H9 (cell line): ENCODE data around the gene CDC42EP5. TPM values are rescaled to one million over a fixed set of nuclear protein-coding genes. Genes with fewer than 3 reads are reported as not detected.

Source experiments
- DNase-seq: peaks from one replicate; pipeline ENCODE4 v3.0.0-alpha.2; 2017
- H2AFZ ChIP-seq: one replicate; pipeline ENCODE4 v1.6.1; 2013; ENCODE audit warnings: mild to moderate bottlenecking, low read length, control low read depth, moderate library complexity
- H2AK5ac ChIP-seq: 2 replicates; pipeline ENCODE4 v1.6.1; 2013; ENCODE audit warnings: low read length, control low read depth, mixed read lengths; ENCODE audit not compliant: insufficient read length
- H2BK120ac ChIP-seq: one replicate; pipeline ENCODE4 v1.6.1; 2013; ENCODE audit warnings: low read depth, mild to moderate bottlenecking, low read length, control low read depth, inconsistent platforms; ENCODE audit not compliant: poor library complexity, severe bottlenecking
- H2BK12ac ChIP-seq: 2 replicates; pipeline ENCODE4 v1.6.1; 2013; ENCODE audit warnings: low read length, control low read depth, mixed read lengths, low read depth; ENCODE audit not compliant: insufficient read length
- H2BK15ac ChIP-seq: 2 replicates; pipeline ENCODE4 v1.6.1; 2013; ENCODE audit warnings: low read depth, low read length, control low read depth
- H2BK20ac ChIP-seq: one replicate; pipeline ENCODE4 v1.6.1; 2013; ENCODE audit warnings: low read depth, mild to moderate bottlenecking, low read length, control low read depth, inconsistent platforms; ENCODE audit not compliant: poor library complexity, severe bottlenecking
- H2BK5ac ChIP-seq: 2 replicates; pipeline ENCODE4 v1.6.1; 2013; ENCODE audit warnings: low read length, control low read depth, mixed read lengths; ENCODE audit not compliant: insufficient read length
- H3K14ac ChIP-seq: 2 replicates; pipeline ENCODE4 v1.6.1; 2013; ENCODE audit warnings: low read length, control low read depth; ENCODE audit not compliant: insufficient read depth
- H3K18ac ChIP-seq: 2 replicates; pipeline ENCODE4 v1.6.1; 2013; ENCODE audit warnings: low read depth, mild to moderate bottlenecking, mixed read lengths, low read length, control low read depth; ENCODE audit not compliant: insufficient read length
- H3K23ac ChIP-seq: 2 replicates; pipeline ENCODE4 v1.6.1; 2013; ENCODE audit warnings: low read length, control low read depth, mixed read lengths, low read depth; ENCODE audit not compliant: insufficient read length
- H3K23me2 ChIP-seq: 2 replicates; pipeline ENCODE4 v1.6.1; 2013; ENCODE audit warnings: low read depth, mild to moderate bottlenecking, mixed read lengths, low read length, control low read depth; ENCODE audit not compliant: insufficient read length, poor library complexity, severe bottlenecking
- H3K27ac ChIP-seq: 2 replicates; pipeline ENCODE4 v1.5.1; 2013; ENCODE audit warnings: low read length, control low read depth, mixed read lengths, low read depth; ENCODE audit not compliant: insufficient read length
- H3K27me3 ChIP-seq: 2 replicates; pipeline ENCODE4 v1.6.1; 2013; ENCODE audit warnings: low read length, control low read depth, inconsistent platforms; ENCODE audit not compliant: insufficient read depth
- H3K4ac ChIP-seq: 2 replicates; pipeline ENCODE4 v1.6.1; 2013; ENCODE audit warnings: low read depth, mild to moderate bottlenecking, control low read depth, inconsistent platforms, low read length, moderate library complexity
- H3K4me1 ChIP-seq: 2 replicates; pipeline ENCODE4 v1.6.1; 2013; ENCODE audit warnings: low read length, control low read depth, inconsistent platforms; ENCODE audit not compliant: insufficient read depth
- H3K4me2 ChIP-seq: 2 replicates; pipeline ENCODE4 v1.6.1; 2013; ENCODE audit warnings: low read length, control low read depth, mixed read lengths; ENCODE audit not compliant: insufficient read length, insufficient read depth
- H3K56ac ChIP-seq: 2 replicates; pipeline ENCODE4 v1.6.1; 2013; ENCODE audit warnings: low read depth, mild to moderate bottlenecking, mixed read lengths, low read length, control low read depth; ENCODE audit not compliant: insufficient read length
- H3K79me1 ChIP-seq: 2 replicates; pipeline ENCODE4 v1.6.1; 2013; ENCODE audit warnings: low read depth, mild to moderate bottlenecking, moderate library complexity, low read length, control low read depth, inconsistent platforms; ENCODE audit not compliant: insufficient read depth, poor library complexity, severe bottlenecking
- H3K79me2 ChIP-seq: 2 replicates; pipeline ENCODE4 v1.6.1; 2013; ENCODE audit warnings: low read length, control low read depth, inconsistent platforms; ENCODE audit not compliant: insufficient read depth
- H3K9ac ChIP-seq: 2 replicates; pipeline ENCODE4 v1.6.1; 2013; ENCODE audit warnings: low read length, control low read depth, mixed read lengths; ENCODE audit not compliant: insufficient read length; ENCODE audit errors: extremely low read depth
- H3K9me3 ChIP-seq: one replicate; pipeline ENCODE4 v1.6.1; 2013; ENCODE audit warnings: low read depth, low read length, inconsistent platforms; ENCODE audit not compliant: control insufficient read depth
- H3T11ph ChIP-seq: one replicate; pipeline ENCODE4 v1.6.1; 2013; ENCODE audit warnings: mild to moderate bottlenecking, low read length, control low read depth, inconsistent platforms
- H4K20me1 ChIP-seq: one replicate; pipeline ENCODE4 v1.6.1; 2013; ENCODE audit not compliant: control insufficient read depth, insufficient read length, insufficient read depth
- H4K5ac ChIP-seq: 2 replicates; pipeline ENCODE4 v1.6.1; 2013; ENCODE audit warnings: low read depth, mild to moderate bottlenecking, mixed read lengths, low read length, control low read depth; ENCODE audit not compliant: insufficient read length
- H4K8ac ChIP-seq: replicated peaks from 2 replicates; pipeline ENCODE4 v1.6.1; 2013; ENCODE audit warnings: low read length, control low read depth, mixed read lengths, low read depth; ENCODE audit not compliant: insufficient read length
- H4K91ac ChIP-seq: 2 replicates; pipeline ENCODE4 v1.6.1; 2013; ENCODE audit warnings: low read depth, mild to moderate bottlenecking, moderate library complexity, mixed read lengths, low read length, control low read depth; ENCODE audit not compliant: insufficient read length
- H3K27ac Mint-ChIP-seq, 3 experiments: 2 replicates in 2 of 3; 3 replicates in 1 of 3; pipeline ENCODE4 v1.8.0; 2020 to 2021; ENCODE audit warnings: mixed read lengths in 3 of 3, mild to moderate bottlenecking in 1 of 3, moderate library complexity in 1 of 3
- H3K27me3 Mint-ChIP-seq: 2 replicates; pipeline ENCODE4 v1.8.0; 2021; ENCODE audit warnings: low read depth, mild to moderate bottlenecking, moderate library complexity, mixed read lengths
- H3K36me3 Mint-ChIP-seq, 3 experiments: 2 replicates in 2 of 3; 3 replicates in 1 of 3; pipeline ENCODE4 v1.8.0; 2020 to 2021; ENCODE audit warnings: low read depth in 3 of 3, mixed read lengths in 3 of 3; ENCODE audit not compliant: insufficient read depth in 1 of 3
- H3K4me1 Mint-ChIP-seq, 2 experiments: 2 replicates each; pipeline ENCODE4 v1.8.0; 2020; ENCODE audit warnings: mixed read lengths in 2 of 2
- H3K4me3 Mint-ChIP-seq, 2 experiments: 2 replicates in 1 of 2; 3 replicates in 1 of 2; pipeline ENCODE4 v1.8.0; 2020 to 2021; ENCODE audit warnings: mild to moderate bottlenecking in 2 of 2, mixed read lengths in 2 of 2, moderate library complexity in 1 of 2
- H3K9me3 Mint-ChIP-seq, 2 experiments: 2 replicates in 1 of 2; 3 replicates in 1 of 2; pipeline ENCODE4 v1.8.0; 2020; ENCODE audit warnings: mild to moderate bottlenecking in 2 of 2, mixed read lengths in 2 of 2, moderate library complexity in 1 of 2
- CTCF ChIP-seq: fragments of 200-600 bp; sonication (generic); conservative IDR thresholded peaks from 3 replicates; pipeline ENCODE4 v1.8.0; 2021; ENCODE audit warnings: antibody characterized with exemption, mild to moderate bottlenecking
- WGBS: extraction: QIAGEN DNeasy Blood & Tissue Kit; methylation state at CpG from one replicate; pipeline ENCODE4 v1.1.7; 2013; ENCODE audit warnings: missing lambda C conversion rate, low lambda C conversion rate, mixed read lengths; ENCODE audit not compliant: insufficient read length; ENCODE audit errors: extremely low coverage; 5-methylcytosine and 5-hydroxymethylcytosine counted together
- total RNA-seq: library from RNA; stranded (reverse); gene quantifications from 2 replicates; pipeline ENCODE4 v1.2.1, GENCODE V29; 2021

CDC42EP5 gene
- total RNA-seq, 1 experiment from 2014 or later: 1.6 TPM

- no peak overlapping the region for H3K56ac ChIP-seq
- no peak overlapping the region for H2AFZ ChIP-seq
- peaks cover 16 to 28% of the 10 kb centered on the region in 2 experiments for H3K4me1 Mint-ChIP-seq
- no peak overlapping the region for H3K23ac ChIP-seq
- peaks cover 9% of the 10 kb centered on the region for H3K23me2 ChIP-seq
- H3K4me1 ChIP-seq: peaks cover 2% of the 10 kb centered on the region; the same call in 1 of the 2 replicates
- DNase-seq: no peak
- peak overlapping the region; percentile 36; the same call in 1 of the 2 replicates for H3K14ac ChIP-seq
- peaks cover 10% of the 10 kb centered on the region for H3K79me1 ChIP-seq
- peaks cover 4 to 10% of the 10 kb centered on the region in 2 experiments; a peak in 2 of 5 replicates for H3K9me3 Mint-ChIP-seq
- H3T11ph ChIP-seq: no peak overlapping the region
- no peak overlapping the region for H2BK15ac ChIP-seq
- H3K9me3 ChIP-seq: no peaks in the 10 kb centered on the region
- H3K4me2 ChIP-seq: peak overlapping the region; percentile 93
- H2BK12ac ChIP-seq: no peak overlapping the region
- no peak overlapping the region for H4K8ac ChIP-seq
- H3K18ac ChIP-seq: no peak overlapping the region
- no CpG with 5 or more reads among the region's 21 CpGs for WGBS
- H2BK120ac ChIP-seq: no peak overlapping the region
- H3K4me3 Mint-ChIP-seq: peak overlapping the region; percentile 97 to 99
- no peak overlapping the region for H4K5ac ChIP-seq
- H4K91ac ChIP-seq: no peak overlapping the region
- H3K27me3 ChIP-seq: no peaks in the 10 kb centered on the region
- H3K27me3 Mint-ChIP-seq: no peaks in the 10 kb centered on the region
- no peak overlapping the region for H2AK5ac ChIP-seq
- H3K9ac ChIP-seq: peak overlapping the region; percentile 84
- no peak overlapping the region for H3K27ac ChIP-seq
- no peak overlapping the region for H2BK5ac ChIP-seq
- H4K20me1 ChIP-seq: no peaks in the 10 kb centered on the region
- H3K79me2 ChIP-seq: peaks cover 19% of the 10 kb centered on the region
- H3K36me3 Mint-ChIP-seq: peaks cover 36 to 60% (median 43%) of the 10 kb centered on the region in 3 experiments
- no peak for TF ChIP-seq CTCF
- no peak overlapping the region for H3K4ac ChIP-seq
- H3K27ac Mint-ChIP-seq: peak overlapping the region; percentile 87 to 99 (median 95)
- no peak overlapping the region for H2BK20ac ChIP-seq
These were observed 23.4 kb downstream of the CDC42EP5 start for GRCh38 chr19:54449701-54450069.
